Loucy (cell line): ENCODE data around the gene RFTN2.

Experiments
- H2AFZ ChIP-seq: fragments of 200-600 bp; sonication (generic); 2 replicates; pipeline ENCODE4 v1.6.0; 2016; ENCODE audit warnings: antibody characterized with exemption, mild to moderate bottlenecking, low read length, moderate library complexity
- H3F3A ChIP-seq: fragments of 200-600 bp; 2 replicates; pipeline ENCODE4 v1.6.0; 2016; ENCODE audit warnings: antibody characterized with exemption, low read depth, mild to moderate bottlenecking
- H3K27me3 ChIP-seq: fragments of 200-600 bp; sonication (generic); 2 replicates; pipeline ENCODE4 v1.6.1; 2014; ENCODE audit warnings: low read length, mild to moderate bottlenecking; ENCODE audit not compliant: insufficient read depth, poor library complexity, severe bottlenecking
- H3K36me3 ChIP-seq: fragments of 200-600 bp; sonication (generic); 2 replicates; pipeline ENCODE4 v1.6.1; 2016; ENCODE audit warnings: low read length; ENCODE audit not compliant: insufficient read depth
- H3K4me1 ChIP-seq: fragments of 200-600 bp; sonication (generic); 2 replicates; pipeline ENCODE4 v1.5.1; 2014; ENCODE audit warnings: low read length, mild to moderate bottlenecking; ENCODE audit not compliant: insufficient read depth, poor library complexity, severe bottlenecking
- H3K4me2 ChIP-seq: fragments of 200-600 bp; sonication (generic); 2 replicates; pipeline ENCODE4 v1.6.0; 2014; ENCODE audit warnings: antibody characterized with exemption, low read length, low read depth, mild to moderate bottlenecking; ENCODE audit not compliant: poor library complexity, severe bottlenecking
- H3K4me3 ChIP-seq: fragments of 200-600 bp; sonication (generic); 2 replicates; pipeline ENCODE4 v1.5.1; 2014; ENCODE audit warnings: low read length, mild to moderate bottlenecking, mixed read lengths; ENCODE audit not compliant: poor library complexity, severe bottlenecking
- H3K79me2 ChIP-seq: fragments of 200-600 bp; sonication (generic); 2 replicates; pipeline ENCODE4 v1.6.1; 2014; ENCODE audit warnings: low read length; ENCODE audit not compliant: insufficient read depth
- H3K9ac ChIP-seq: fragments of 200-600 bp; sonication (generic); 2 replicates; pipeline ENCODE4 v1.6.0; 2014; ENCODE audit warnings: mild to moderate bottlenecking, low read depth, low read length, moderate library complexity; ENCODE audit not compliant: poor library complexity, severe bottlenecking
- H3K9me2 ChIP-seq: fragments of 200-600 bp; sonication (generic); replicated peaks from 2 replicates; pipeline ENCODE4 v1.6.1; 2016; ENCODE audit warnings: low read depth, low read length, mixed read lengths
- H3K9me3 ChIP-seq: fragments of 200-600 bp; sonication (generic); 2 replicates; pipeline ENCODE4 v1.6.1; 2014; ENCODE audit warnings: mild to moderate bottlenecking, antibody characterized with exemption, low read length, low read depth; ENCODE audit not compliant: insufficient read depth
- H4K20me1 ChIP-seq: fragments of 200-600 bp; sonication (generic); 2 replicates; pipeline ENCODE4 v1.6.0; 2014; ENCODE audit warnings: antibody characterized with exemption, low read length, mild to moderate bottlenecking; ENCODE audit not compliant: insufficient read depth, poor library complexity, severe bottlenecking
- CTCF ChIP-seq: fragments of 200-600 bp; sonication (generic); conservative IDR thresholded peaks from 2 replicates; pipeline ENCODE4 v1.5.1; 2014; ENCODE audit warnings: mild to moderate bottlenecking, antibody characterized with exemption, low read length
- EZH2phosphoT487 ChIP-seq: fragments of 200-600 bp; IDR thresholded peaks from 2 replicates; pipeline ENCODE4 v1.6.1; 2018; ENCODE audit warnings: antibody characterized with exemption, mild to moderate bottlenecking, moderate library complexity, borderline replicate concordance

RFTN2 gene

GRCh38 chr2:197669077-197669476 lies 6.3 kb downstream of the RFTN2 start:
- Histone ChIP-seq H4K20me1 (no peaks in the 10 kb centered on the region), H3K9me2 (no peaks in the 10 kb centered on the region), H3K79me2 (no peaks in the 10 kb centered on the region), H3K9me3 (peaks cover 10% of the 10 kb centered on the region; the same call in 1 of the 2 replicates), H3K4me2 (no peak overlapping the region), H2AFZ (no peak overlapping the region), H3K4me1 (no peaks in the 10 kb centered on the region), H3K9ac (no peak overlapping the region), H3F3A (no peaks in the 10 kb centered on the region), H3K4me3 (no peak overlapping the region), H3K27me3 (no peaks in the 10 kb centered on the region), H3K36me3 (no peaks in the 10 kb centered on the region)
- TF ChIP-seq EZH2phosphoT487 = no peak
- TF ChIP-seq CTCF = no peak

DNA sequence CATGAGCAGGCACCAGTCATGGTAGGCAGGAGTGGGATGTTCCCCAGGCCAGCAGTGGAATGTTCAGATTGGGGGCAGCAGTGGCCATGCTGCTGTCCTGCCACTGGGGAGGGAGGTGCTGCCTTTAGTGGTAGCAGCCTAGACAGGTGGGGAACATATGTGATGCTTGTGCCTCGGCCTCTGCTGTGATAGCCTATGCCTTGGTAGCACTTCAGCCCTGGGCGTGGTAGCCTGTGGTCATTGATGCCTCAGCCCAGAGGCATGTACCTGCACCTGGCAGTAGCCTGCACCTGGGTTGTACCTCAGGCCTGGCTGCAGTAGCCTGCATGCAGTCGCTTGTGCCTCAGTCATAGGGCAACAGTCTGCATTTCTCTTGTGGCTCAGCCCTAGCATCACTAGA lies 7.1 kb downstream of the RFTN2 start:
- TF ChIP-seq CTCF = no peak
- no peak for TF ChIP-seq EZH2phosphoT487
- H2AFZ ChIP-seq = no peak overlapping the region
- H3K4me1 ChIP-seq = peaks cover 3% of the 10 kb centered on the region
- no peak overlapping the region for H3K9ac ChIP-seq
- no peaks in the 10 kb centered on the region for H4K20me1 ChIP-seq
- no peaks in the 10 kb centered on the region for H3K27me3 ChIP-seq
- no peaks in the 10 kb centered on the region for H3K79me2 ChIP-seq
- H3K36me3 ChIP-seq = no peaks in the 10 kb centered on the region
- no peak overlapping the region for H3K4me2 ChIP-seq
- H3K9me3 ChIP-seq = peaks cover 10% of the 10 kb centered on the region; the same call in 1 of the 2 replicates
- H3K4me3 ChIP-seq = no peak overlapping the region
- H3K9me2 ChIP-seq = no peaks in the 10 kb centered on the region
- H3F3A ChIP-seq = 0 out of 2 replicates have a peak, but pooled peaks cover 6% of the 10 kb centered on the region

DNA sequence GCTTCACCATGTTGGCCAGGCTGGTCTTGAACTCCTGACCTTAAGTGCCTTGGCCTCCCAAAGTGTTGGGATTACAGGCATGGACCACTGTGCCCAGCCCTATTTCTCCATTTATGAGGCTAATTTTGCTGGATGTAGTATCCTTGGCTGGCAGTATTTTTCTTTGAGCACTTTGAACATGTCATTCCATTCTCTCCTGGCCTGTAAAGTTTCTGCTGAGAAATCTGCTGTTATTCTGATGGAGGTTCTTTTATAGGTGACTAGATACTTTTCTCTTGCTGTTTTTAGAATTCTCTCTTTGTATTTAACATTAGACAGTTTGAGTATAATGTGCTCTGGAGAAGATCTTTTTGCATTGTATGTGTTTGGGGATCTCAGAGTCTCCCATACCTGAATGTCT lies 9.1 kb downstream of the RFTN2 start:
- H3K27me3 ChIP-seq = no peaks in the 10 kb centered on the region
- 0 out of 2 replicates have a peak, but pooled peaks cover 6% of the 10 kb centered on the region for H3F3A ChIP-seq
- H3K9me2 ChIP-seq = no peaks in the 10 kb centered on the region
- no peaks in the 10 kb centered on the region for H3K36me3 ChIP-seq
- TF ChIP-seq CTCF (no peak), EZH2phosphoT487 (no peak)
- H3K9me3 ChIP-seq = peaks cover 10% of the 10 kb centered on the region; the same call in 1 of the 2 replicates
- no peak overlapping the region for H3K4me3 ChIP-seq
- no peaks in the 10 kb centered on the region for H3K79me2 ChIP-seq
- H3K4me2 ChIP-seq = no peak overlapping the region
- no peaks in the 10 kb centered on the region for H4K20me1 ChIP-seq
- no peak overlapping the region for H2AFZ ChIP-seq
- peaks cover 16% of the 10 kb centered on the region for H3K4me1 ChIP-seq
- no peak overlapping the region for H3K9ac ChIP-seq
